ENCODE results near the gene ATF6.

Gene ATF6

DNA sequence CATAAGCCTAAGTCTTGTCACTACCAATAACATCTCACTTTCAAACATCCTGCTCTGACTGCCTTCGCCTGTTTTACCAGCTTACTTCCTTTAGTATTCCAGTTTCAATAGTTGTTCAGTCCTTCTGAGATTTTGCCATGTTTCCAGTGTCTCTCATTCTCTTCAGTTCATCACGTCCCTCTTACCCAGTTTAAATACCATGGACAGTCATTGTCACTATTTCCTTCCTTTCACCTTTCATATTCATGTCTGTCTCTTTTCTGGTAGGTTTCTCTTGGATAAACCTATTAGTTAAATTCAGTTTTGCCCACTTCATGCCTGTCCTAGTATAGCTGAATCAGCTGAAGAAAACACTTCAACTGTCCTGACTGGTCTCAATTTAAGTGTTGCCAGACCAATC lies 5.9 kb downstream of the ATF6 start:
- TF ChIP-seq, protein P1, sequence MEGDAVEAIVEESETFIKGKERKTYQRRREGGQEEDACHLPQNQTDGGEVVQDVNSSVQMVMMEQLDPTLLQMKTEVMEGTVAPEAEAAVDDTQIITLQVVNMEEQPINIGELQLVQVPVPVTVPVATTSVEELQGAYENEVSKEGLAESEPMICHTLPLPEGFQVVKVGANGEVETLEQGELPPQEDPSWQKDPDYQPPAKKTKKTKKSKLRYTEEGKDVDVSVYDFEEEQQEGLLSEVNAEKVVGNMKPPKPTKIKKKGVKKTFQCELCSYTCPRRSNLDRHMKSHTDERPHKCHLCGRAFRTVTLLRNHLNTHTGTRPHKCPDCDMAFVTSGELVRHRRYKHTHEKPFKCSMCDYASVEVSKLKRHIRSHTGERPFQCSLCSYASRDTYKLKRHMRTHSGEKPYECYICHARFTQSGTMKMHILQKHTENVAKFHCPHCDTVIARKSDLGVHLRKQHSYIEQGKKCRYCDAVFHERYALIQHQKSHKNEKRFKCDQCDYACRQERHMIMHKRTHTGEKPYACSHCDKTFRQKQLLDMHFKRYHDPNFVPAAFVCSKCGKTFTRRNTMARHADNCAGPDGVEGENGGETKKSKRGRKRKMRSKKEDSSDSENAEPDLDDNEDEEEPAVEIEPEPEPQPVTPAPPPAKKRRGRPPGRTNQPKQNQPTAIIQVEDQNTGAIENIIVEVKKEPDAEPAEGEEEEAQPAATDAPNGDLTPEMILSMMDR (IDR thresholded peaks at IDR 0.05; ENCODE audit: low read depth, low read length) = no peak

DNA sequence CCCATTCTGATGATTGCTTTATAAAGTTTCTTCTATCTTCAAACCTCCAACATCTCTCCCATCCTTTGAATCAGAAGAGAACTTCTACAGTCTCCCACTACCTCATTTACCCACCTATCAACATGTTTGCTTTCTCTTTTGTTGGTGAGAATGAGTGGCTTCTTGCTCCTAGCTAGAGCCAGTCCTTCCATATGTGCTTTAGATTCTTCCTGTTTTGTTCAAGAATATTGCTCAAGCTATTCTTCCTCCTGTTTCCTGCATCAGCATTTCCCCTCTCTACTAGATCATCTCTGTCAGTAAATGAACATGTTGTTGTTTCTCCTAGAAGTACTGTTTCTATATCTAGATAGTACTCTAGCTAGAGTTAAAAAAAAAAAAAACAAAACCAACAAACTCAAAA lies 6.3 kb downstream of the ATF6 start:
- DNase-seq (ENCODE audit: extremely low read depth, low read depth) = no peak
- TF ChIP-seq, protein P1 (IDR thresholded peaks at IDR 0.05; ENCODE audit: low read depth, low read length) = no peak

More for the DNA sequence above, 5.9 kb downstream of the ATF6 start:
- no peak for DNase-seq (ENCODE audit: extremely low read depth, low read depth)

DNA sequence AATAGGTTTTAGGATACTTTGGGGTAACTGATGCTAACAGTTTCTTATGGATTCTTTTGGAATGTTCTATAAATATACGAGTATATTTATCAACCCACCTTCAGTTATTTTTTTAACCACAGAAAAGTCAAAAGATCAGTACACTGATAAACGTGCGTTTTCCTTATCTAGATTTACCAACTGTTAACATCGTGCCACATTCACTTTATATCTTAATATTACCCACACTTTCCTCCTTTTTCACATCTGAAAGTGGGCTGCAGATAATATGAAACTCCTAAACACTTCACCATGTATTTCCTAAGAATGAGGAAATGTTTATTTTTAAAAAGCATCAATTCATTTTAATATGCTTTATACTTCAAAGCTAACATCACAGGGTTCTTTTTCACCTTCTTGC lies 7.7 kb downstream of the ATF6 start:
- DNase-seq (ENCODE audit: extremely low read depth, low read depth) = no peak
- TF ChIP-seq, protein P1 (IDR thresholded peaks at IDR 0.05; ENCODE audit: low read depth, low read length) = no peak

DNA sequence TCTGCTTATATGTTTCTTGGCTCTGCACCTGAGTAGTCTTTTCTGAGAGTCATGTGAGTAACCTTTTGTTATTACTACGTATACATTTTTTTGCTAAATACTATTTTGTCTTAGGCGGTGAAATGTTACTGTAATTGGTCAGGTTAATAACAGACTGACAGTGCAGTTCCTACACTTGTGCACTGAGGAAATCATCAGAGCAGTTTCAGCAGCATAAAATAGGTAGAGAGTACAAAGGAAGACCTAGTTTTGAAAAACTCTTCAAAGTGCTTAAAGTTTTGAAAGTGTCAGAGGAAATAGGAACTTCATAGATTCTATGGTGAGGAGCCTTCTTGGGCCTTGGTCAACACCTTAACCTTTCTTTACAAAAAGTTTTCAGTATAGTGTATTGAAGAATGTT lies 11.1 kb downstream of the ATF6 start:
- TF ChIP-seq, protein P1 (IDR thresholded peaks at IDR 0.05; ENCODE audit: low read depth, low read length) = no peak
- no peak for DNase-seq (ENCODE audit: extremely low read depth, low read depth)

DNA sequence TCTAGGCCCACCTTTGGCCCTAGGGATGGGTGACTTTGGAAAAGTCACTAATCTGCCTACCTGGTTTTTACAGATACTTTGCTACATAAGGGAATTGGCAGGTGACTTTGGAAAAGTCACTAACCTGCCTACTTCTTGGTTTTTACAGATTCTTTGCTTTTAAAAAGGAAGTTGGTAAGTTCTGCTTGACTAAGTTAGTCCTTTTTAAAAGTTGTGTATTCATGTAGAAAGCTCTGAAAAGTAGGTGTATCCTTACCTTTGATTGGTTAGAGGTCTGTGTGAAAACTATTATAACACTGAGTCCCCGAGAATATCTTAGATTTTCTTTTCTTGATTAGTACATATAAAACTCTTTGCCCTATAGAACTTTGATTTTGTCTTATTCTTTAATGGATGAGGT lies 12.4 kb downstream of the ATF6 start:
- no peak for DNase-seq (ENCODE audit: extremely low read depth, low read depth)
- TF ChIP-seq, protein P1 (IDR thresholded peaks at IDR 0.05; ENCODE audit: low read depth, low read length) = no peak

DNA sequence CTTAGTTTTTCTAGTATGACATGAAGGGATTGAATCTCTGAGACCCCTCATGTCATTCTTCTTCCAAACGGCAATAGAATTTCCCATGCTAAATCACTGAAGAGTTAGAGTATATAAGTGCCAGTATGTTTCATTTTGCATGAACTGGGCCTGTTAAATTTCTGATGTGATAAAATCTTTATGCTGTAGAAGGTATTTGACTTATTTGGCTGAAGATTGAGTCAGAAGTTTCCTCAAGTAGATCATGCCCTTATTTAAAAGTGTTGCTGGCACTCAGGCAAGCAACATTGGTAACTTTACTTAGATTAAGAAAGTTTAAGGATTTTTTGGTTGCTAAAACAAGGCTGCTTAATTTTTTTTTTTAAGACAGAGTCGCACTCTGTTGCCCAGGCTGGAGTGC lies 13.3 kb downstream of the ATF6 start:
- TF ChIP-seq, protein P1 (IDR thresholded peaks at IDR 0.05; ENCODE audit: low read depth, low read length) = no peak

DNA sequence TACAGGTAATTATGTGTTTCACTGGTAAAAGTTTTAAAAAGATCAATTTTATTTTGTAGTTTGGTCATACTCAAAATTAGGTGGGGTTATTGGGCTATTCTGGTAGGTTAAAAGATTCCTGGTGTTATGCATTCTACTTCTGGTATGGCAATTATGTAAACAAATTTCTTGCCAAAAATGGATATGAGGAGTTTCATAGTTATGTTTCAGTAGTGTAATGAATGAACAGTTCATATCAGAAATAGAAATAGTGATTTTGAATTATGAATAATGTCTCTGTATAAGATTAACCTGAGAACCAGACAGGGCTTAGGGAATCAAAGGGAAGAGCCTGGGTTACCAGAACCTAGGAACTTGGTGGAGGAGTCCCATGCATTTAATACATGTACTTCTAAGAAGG lies 15.9 kb downstream of the ATF6 start:
- TF ChIP-seq, protein P1 (IDR thresholded peaks at IDR 0.05; ENCODE audit: low read depth, low read length) = no peak
- DNase-seq (ENCODE audit: extremely low read depth, low read depth) = no peak

More for the DNA sequence above, 13.3 kb downstream of the ATF6 start:
- DNase-seq (ENCODE audit: extremely low read depth, low read depth) = no peak
